K562 (cell line): ENCODE results near the gene STX3. TPM values are rescaled to one million over a fixed set of nuclear protein-coding genes. Genes with fewer than 3 reads are reported as not detected.
A peak's percentile ranks its signal among the peaks of the same experiment; 100 is the strongest.
"Not testable (repeated sequence)": the region's sequence is repeated elsewhere in the genome, so short reads cannot be mapped to it uniquely, and the experiment has no call there.

Experiments
- ATAC-seq: fragments of 200-7000 bp; cut with Tn5 transposase; 3 replicates; pipeline ENCODE4 v1.9.1; 2020; ENCODE audit warnings: moderate library complexity
- BruUV-seq: library from RNA; stranded (reverse); fragments of 400-500 nt; replicated peaks from 2 replicates; lab custom pipeline; 2021; lab: Mats Ljungman, UMichigan
- CTCF ChIA-PET: fragments of 300-600 bp; formaldehyde crosslinking; extraction: SDS; loops from one replicate; lab custom pipeline; 2021; ENCODE audit warnings: low intra/inter-chr PET ratio; lab: Yijun Ruan, JAX
- POLR2A ChIA-PET: fragments of 300-600, 350-650 bp; sonication (Branson Sonifier 250); formaldehyde crosslinking; extraction: SDS; loops from one replicate; lab custom pipeline; 2021; ENCODE audit warnings: antibody characterized with exemption, inconsistent platforms; lab: Yijun Ruan, JAX
- DNase-seq, 4 experiments: peaks; one replicate each; pipeline versions ENCODE4 v3.0.0 to v3.0.0-alpha.2; 2011 to 2018; ENCODE audit warnings: low spot score in 3 of 4, mixed read lengths in 3 of 4; ENCODE audit errors: extremely low read depth in 1 of 4
- FAIRE-seq: peaks from 2 replicates; lab custom pipeline; 2011; peaks lifted over from hg19 to GRCh38; lab: Jason Lieb, UNC
- H2AFZ ChIP-seq: 2 replicates; pipeline ENCODE4 v1.6.0; 2011; ENCODE audit warnings: low read depth, low read length, control low read depth, inconsistent platforms
- H3K27ac ChIP-seq: fragments of 200-600 bp; 3 replicates; pipeline ENCODE4 v1.8.0; 2011; ENCODE audit warnings: low read depth, mild to moderate bottlenecking, control low read depth, inconsistent platforms, low read length, moderate library complexity, mixed read lengths; ENCODE audit errors: extremely low read depth
- H3K27me3 ChIP-seq, 2 experiments: fragments of 300-600 bp in 1 of 2; 2 replicates in 1 of 2; 3 replicates in 1 of 2; pipeline versions ENCODE4 v1.6.0 to v1.8.0; 2011; ENCODE audit warnings: inconsistent platforms in 2 of 2, low read length in 2 of 2, mild to moderate bottlenecking in 1 of 2, mixed read lengths in 1 of 2, moderate library complexity in 1 of 2; ENCODE audit not compliant: control insufficient read depth in 2 of 2, insufficient read depth in 2 of 2
- H3K36me3 ChIP-seq: fragments of 300-600 bp; 3 replicates; pipeline ENCODE4 v1.8.0; 2011; ENCODE audit warnings: mild to moderate bottlenecking, low read length, inconsistent platforms; ENCODE audit not compliant: control insufficient read depth, insufficient read depth
- H3K4me1 ChIP-seq, 2 experiments: fragments of 200-600 bp in 1 of 2; replicated peaks in 1 of 2; 2 replicates in 1 of 2; 3 replicates in 1 of 2; pipeline versions ENCODE4 v1.5.1 to v1.8.0; 2011; ENCODE audit warnings: inconsistent platforms in 2 of 2, low read length in 2 of 2, mild to moderate bottlenecking in 1 of 2, mixed read lengths in 1 of 2, moderate library complexity in 1 of 2; ENCODE audit not compliant: control insufficient read depth in 2 of 2, insufficient read depth in 2 of 2
- H3K4me2 ChIP-seq: 2 replicates; pipeline ENCODE4 v1.6.1; 2011; ENCODE audit warnings: low read length, control low read depth, inconsistent platforms, mixed read lengths; ENCODE audit not compliant: insufficient read depth
- H3K4me3 ChIP-seq: fragments of 200-600 bp; sonication (generic), shearing (Covaris generic); 2 replicates; pipeline ENCODE4 v1.5.1; 2016; ENCODE audit warnings: control low read depth, inconsistent platforms
- H3K79me2 ChIP-seq: fragments of 200-600 bp; 3 replicates; pipeline ENCODE4 v1.8.0; 2011; ENCODE audit warnings: low read length, inconsistent platforms; ENCODE audit not compliant: control insufficient read depth, insufficient read depth
- H3K9ac ChIP-seq, 2 experiments: 2 replicates each; pipeline versions ENCODE4 v1.6.0 to v1.6.1; 2011; ENCODE audit warnings: low read depth in 2 of 2, low read length in 2 of 2, control low read depth in 1 of 2, inconsistent platforms in 1 of 2, mild to moderate bottlenecking in 1 of 2, mixed read lengths in 1 of 2; ENCODE audit not compliant: insufficient read depth in 1 of 2
- H3K9me1 ChIP-seq: one replicate; pipeline ENCODE4 v1.6.0; 2011; ENCODE audit warnings: inconsistent platforms, mild to moderate bottlenecking, low read length, moderate library complexity; ENCODE audit not compliant: control insufficient read depth, insufficient read depth
- H3K9me3 ChIP-seq: replicated peaks from 2 replicates; pipeline ENCODE4 v1.5.1; 2011; ENCODE audit warnings: low read depth, low read length, inconsistent platforms; ENCODE audit not compliant: control insufficient read depth, insufficient read depth
- H4K20me1 ChIP-seq: replicated peaks from 2 replicates; pipeline ENCODE4 v1.6.1; 2011; ENCODE audit warnings: low read length, inconsistent platforms, mixed read lengths; ENCODE audit not compliant: control insufficient read depth, insufficient read depth
- CBFA2T2 ChIP-seq: fragments of 450-650 bp; conservative IDR thresholded peaks from 2 replicates; pipeline ENCODE4 v1.6.1; 2017; ENCODE audit warnings: mild to moderate bottlenecking
- CBFA2T3 ChIP-seq: fragments of 450-650 bp; IDR thresholded peaks from 2 replicates; pipeline ENCODE4 v1.6.1; 2017
- NFIC ChIP-seq: fragments of 450-650 bp; IDR thresholded peaks from 2 replicates; pipeline ENCODE4 v1.6.1; 2017; ENCODE audit warnings: mild to moderate bottlenecking, inconsistent platforms
- TRIM24 ChIP-seq, 2 experiments: fragments of 450-650 bp; IDR thresholded peaks; 2 replicates each; pipeline ENCODE4 v1.6.1; 2016
- WGBS: fragments of 100-300 bp; shearing (Covaris generic); methylation state at CpG from one replicate; pipeline ENCODE4 v1.1.6; 2016; ENCODE audit warnings: low coverage, mixed read lengths; ENCODE audit not compliant: insufficient coverage; ENCODE audit errors: missing lambda C conversion rate; 5-methylcytosine and 5-hydroxymethylcytosine counted together
- in situ Hi-C: fragments of 300-500 bp; cut with MboI; formaldehyde crosslinking; loops from 4 replicates; pipeline ENCODE4 v1.15.0; 2018; ENCODE audit warnings: inconsistent platforms, mixed read lengths
- intact Hi-C: fragments of 100-400 bp; cut with micrococcal nuclease; formaldehyde crosslinking; loops from 2 replicates; pipeline ENCODE4 v1.14.2; 2022
- polyA plus RNA-seq, 8 experiments: library from polyadenylated mRNA; depleted of rRNA in 4 of 8; stranded (reverse) in 5 of 8; unstranded in 3 of 8; fragments of >200 nt; fragmentation: Nextera tagmentation in 2 of 8; fragmentation: Illumina TruSeq in 1 of 8; extraction: Ambion mirVana in 2 of 8; extraction: Trizol in 1 of 8; gene quantifications; 2 replicates each; pipeline versions ENCODE4 v1.2.1 to v1.2.3, GENCODE V29; 2011 to 2014; ENCODE audit warnings: inconsistent platforms in 1 of 8, missing spikeins in 1 of 8
- total RNA-seq, 7 experiments: library from RNA; depleted of rRNA in 6 of 7; stranded (reverse); fragments of >200 nt in 6 of 7; fragmentation: Illumina TruSeq in 2 of 7; extraction: Trizol in 2 of 7; gene quantifications; 2 replicates each; pipeline versions ENCODE4 v1.2.1 to v1.2.3, GENCODE V29; 2011 to 2021; ENCODE audit warnings: low replicate concordance in 1 of 7
- TF ChIP-seq, protein P1 (sequence below), 2 experiments: fragments of 450-650 bp; formaldehyde crosslinking in 1 of 2; IDR thresholded peaks; 2 replicates each; pipeline versions ENCODE4 v1.4.0 to v1.6.1; 2014 to 2020; ENCODE audit warnings: mild to moderate bottlenecking in 2 of 2, borderline replicate concordance in 1 of 2, low read depth in 1 of 2

The STX3 gene
- total and polyA plus RNA-seq, 9 of the 15 experiments (the other 6 are each of a cell fraction or from before 2014, with no cell fraction given), result 12.0 to 91.6 (median 48.7) TPM

DNA sequence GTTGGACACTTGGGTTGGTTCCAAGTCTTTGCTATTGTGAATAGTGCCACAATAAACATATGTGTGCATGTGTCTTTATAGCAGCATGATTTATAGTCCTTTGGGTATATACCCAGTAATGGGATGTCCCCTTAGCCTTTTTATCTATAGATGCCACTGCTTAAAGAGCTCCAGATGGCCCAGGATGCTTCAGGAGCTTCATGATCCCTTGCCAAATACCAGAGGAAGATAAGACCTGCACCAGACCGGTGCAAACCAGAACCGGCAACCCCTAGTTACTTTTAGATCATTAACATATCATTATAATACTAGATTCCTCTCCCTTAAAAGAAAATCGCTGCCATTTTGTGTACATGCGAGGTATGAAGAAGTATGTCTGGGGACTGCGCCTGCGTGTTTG lies 93.3 kb downstream of the STX3 start:
- H3K4me3 ChIP-seq, DNase-seq, H3K9ac ChIP-seq, ATAC-seq, BruUV-seq, CTCF ChIA-PET, H3K27me3 ChIP-seq, FAIRE-seq, H3K36me3 ChIP-seq, H4K20me1 ChIP-seq, H3K79me2 ChIP-seq, H3K9me3 ChIP-seq, H3K9me1 ChIP-seq, in situ Hi-C loops, intact Hi-C loops, H3K27ac ChIP-seq, H3K4me2 ChIP-seq: not testable (repeated sequence)
- POLR2A ChIA-PET, result interaction anchor here (1.2 kb wide), 1 partner anchor 52 kb away, joined by 3 read pairs; no protein-coding TSS in a partner anchor
- peak overlapping the region; percentile 78 for H2AFZ ChIP-seq
- WGBS, result 74% methylated on average over 6 of the region's 6 CpGs
- H3K4me1 ChIP-seq, result peaks cover 4 to 27% of the 10 kb centered on the region in 2 experiments; a peak in 3 of 5 replicates
- TF ChIP-seq TRIM24 (IDR thresholded peaks at IDR 0.05) (peak in 1 of 2 experiments; percentile 41; a peak in 1 of 4 replicates), NFIC (peak; percentile 34; the same call in 1 of the 2 replicates), CBFA2T2 (peak; percentile 39), CBFA2T3 (peak; percentile 62)
- TF ChIP-seq, protein P1, sequence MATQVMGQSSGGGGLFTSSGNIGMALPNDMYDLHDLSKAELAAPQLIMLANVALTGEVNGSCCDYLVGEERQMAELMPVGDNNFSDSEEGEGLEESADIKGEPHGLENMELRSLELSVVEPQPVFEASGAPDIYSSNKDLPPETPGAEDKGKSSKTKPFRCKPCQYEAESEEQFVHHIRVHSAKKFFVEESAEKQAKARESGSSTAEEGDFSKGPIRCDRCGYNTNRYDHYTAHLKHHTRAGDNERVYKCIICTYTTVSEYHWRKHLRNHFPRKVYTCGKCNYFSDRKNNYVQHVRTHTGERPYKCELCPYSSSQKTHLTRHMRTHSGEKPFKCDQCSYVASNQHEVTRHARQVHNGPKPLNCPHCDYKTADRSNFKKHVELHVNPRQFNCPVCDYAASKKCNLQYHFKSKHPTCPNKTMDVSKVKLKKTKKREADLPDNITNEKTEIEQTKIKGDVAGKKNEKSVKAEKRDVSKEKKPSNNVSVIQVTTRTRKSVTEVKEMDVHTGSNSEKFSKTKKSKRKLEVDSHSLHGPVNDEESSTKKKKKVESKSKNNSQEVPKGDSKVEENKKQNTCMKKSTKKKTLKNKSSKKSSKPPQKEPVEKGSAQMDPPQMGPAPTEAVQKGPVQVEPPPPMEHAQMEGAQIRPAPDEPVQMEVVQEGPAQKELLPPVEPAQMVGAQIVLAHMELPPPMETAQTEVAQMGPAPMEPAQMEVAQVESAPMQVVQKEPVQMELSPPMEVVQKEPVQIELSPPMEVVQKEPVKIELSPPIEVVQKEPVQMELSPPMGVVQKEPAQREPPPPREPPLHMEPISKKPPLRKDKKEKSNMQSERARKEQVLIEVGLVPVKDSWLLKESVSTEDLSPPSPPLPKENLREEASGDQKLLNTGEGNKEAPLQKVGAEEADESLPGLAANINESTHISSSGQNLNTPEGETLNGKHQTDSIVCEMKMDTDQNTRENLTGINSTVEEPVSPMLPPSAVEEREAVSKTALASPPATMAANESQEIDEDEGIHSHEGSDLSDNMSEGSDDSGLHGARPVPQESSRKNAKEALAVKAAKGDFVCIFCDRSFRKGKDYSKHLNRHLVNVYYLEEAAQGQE (IDR thresholded peaks at IDR 0.05; ENCODE audit: borderline replicate concordance), result peak; percentile 79
- TF ChIP-seq, protein P1 (CRISPR knock-in tag; IDR thresholded peaks at IDR 0.05; ENCODE audit: low read depth), result not testable (repeated sequence)
